ENCODE measurements around the gene RAB3IL1.

- TF ChIP-seq, protein P1, sequence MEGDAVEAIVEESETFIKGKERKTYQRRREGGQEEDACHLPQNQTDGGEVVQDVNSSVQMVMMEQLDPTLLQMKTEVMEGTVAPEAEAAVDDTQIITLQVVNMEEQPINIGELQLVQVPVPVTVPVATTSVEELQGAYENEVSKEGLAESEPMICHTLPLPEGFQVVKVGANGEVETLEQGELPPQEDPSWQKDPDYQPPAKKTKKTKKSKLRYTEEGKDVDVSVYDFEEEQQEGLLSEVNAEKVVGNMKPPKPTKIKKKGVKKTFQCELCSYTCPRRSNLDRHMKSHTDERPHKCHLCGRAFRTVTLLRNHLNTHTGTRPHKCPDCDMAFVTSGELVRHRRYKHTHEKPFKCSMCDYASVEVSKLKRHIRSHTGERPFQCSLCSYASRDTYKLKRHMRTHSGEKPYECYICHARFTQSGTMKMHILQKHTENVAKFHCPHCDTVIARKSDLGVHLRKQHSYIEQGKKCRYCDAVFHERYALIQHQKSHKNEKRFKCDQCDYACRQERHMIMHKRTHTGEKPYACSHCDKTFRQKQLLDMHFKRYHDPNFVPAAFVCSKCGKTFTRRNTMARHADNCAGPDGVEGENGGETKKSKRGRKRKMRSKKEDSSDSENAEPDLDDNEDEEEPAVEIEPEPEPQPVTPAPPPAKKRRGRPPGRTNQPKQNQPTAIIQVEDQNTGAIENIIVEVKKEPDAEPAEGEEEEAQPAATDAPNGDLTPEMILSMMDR (IDR thresholded peaks at IDR 0.05) = no peak
- no peak for TF ChIP-seq POLR2A (IDR thresholded peaks at IDR 0.05)
Observed at GRCh38 chr11:61961570-61962212, 44.3 kb upstream of the RAB3IL1 start.
